HEK293 (cell line): ENCODE results near the gene CDC42BPA.

ENCODE experiments used
- CTCF ChIA-PET: fragments of 350-600 bp; formaldehyde crosslinking; extraction: SDS; loops from one replicate; lab custom pipeline; 2021; ENCODE audit warnings: antibody characterized with exemption; lab: Yijun Ruan, JAX
- POLR2A ChIA-PET: fragments of 300-600 bp; formaldehyde crosslinking; extraction: SDS; loops from one replicate; lab custom pipeline; 2020; ENCODE audit warnings: antibody characterized with exemption, inconsistent platforms; lab: Yijun Ruan, JAX
- H3K27ac ChIP-seq: fragments of 200-500 bp; sonication (Bioruptor generic); 2 replicates; pipeline ENCODE4 v1.5.1; 2014; ENCODE audit warnings: low read depth, low read length, control low read depth, inconsistent platforms; ENCODE audit errors: extremely low read depth
- H3K36me3 ChIP-seq, 2 experiments: fragments of 200-500 bp in 1 of 2; sonication (Bioruptor generic) in 1 of 2; 1 replicate in 1 of 2; 2 replicates in 1 of 2; pipeline ENCODE4 v1.5.1; 2014 to 2017; ENCODE audit warnings: inconsistent platforms in 2 of 2, low read length in 2 of 2; ENCODE audit not compliant: control insufficient read depth in 2 of 2, insufficient read depth in 1 of 2
- H3K4me1 ChIP-seq: fragments of 200-500 bp; sonication (Bioruptor generic); 2 replicates; pipeline ENCODE4 v1.5.1; 2014; ENCODE audit warnings: mild to moderate bottlenecking, low read length, inconsistent platforms; ENCODE audit not compliant: control insufficient read depth, insufficient read depth
- H3K4me3 ChIP-seq: 2 replicates; pipeline ENCODE4 v1.5.1; 2011; ENCODE audit warnings: low read depth, mild to moderate bottlenecking, control low read depth, low read length, moderate library complexity
- H3K9me3 ChIP-seq: fragments of 200-500 bp; sonication (Bioruptor generic); 2 replicates; pipeline ENCODE4 v1.5.1; 2014; ENCODE audit warnings: low read depth, low read length, inconsistent platforms; ENCODE audit not compliant: control insufficient read depth, insufficient read depth
- FEZF1 ChIP-seq: fragments of 450-650 bp; formaldehyde crosslinking; IDR thresholded peaks from 2 replicates; pipeline ENCODE4 v1.5.1; 2016; ENCODE audit warnings: missing biosample characterization, missing genetic modification characterization
- GLIS2 ChIP-seq: fragments of 450-650 bp; formaldehyde crosslinking; IDR thresholded peaks from 2 replicates; pipeline ENCODE4 v1.5.1; 2016; ENCODE audit warnings: missing biosample characterization, missing genetic modification characterization
- KLF1 ChIP-seq: fragments of 450-650 bp; formaldehyde crosslinking; IDR thresholded peaks from 2 replicates; pipeline ENCODE4 v1.5.1; 2016; ENCODE audit warnings: missing biosample characterization, missing genetic modification characterization
- PRDM1 ChIP-seq: fragments of 450-650 bp; formaldehyde crosslinking; IDR thresholded peaks from 2 replicates; pipeline ENCODE4; 2016; ENCODE audit warnings: missing biosample characterization, missing genetic modification characterization
- SCRT1 ChIP-seq: fragments of 450-650 bp; formaldehyde crosslinking; IDR thresholded peaks from 2 replicates; pipeline ENCODE4 v1.5.1; 2016; ENCODE audit warnings: missing biosample characterization, missing genetic modification characterization, borderline replicate concordance
- SCRT2 ChIP-seq: fragments of 450-650 bp; formaldehyde crosslinking; IDR thresholded peaks from 2 replicates; pipeline ENCODE4 v1.5.1; 2016; ENCODE audit warnings: missing biosample characterization, missing genetic modification characterization
- TRIM28 ChIP-seq: IDR thresholded peaks from 2 replicates; pipeline ENCODE4 v1.6.1; 2011; ENCODE audit warnings: low read length, control low read depth, borderline replicate concordance
- ZEB2 ChIP-seq: fragments of 450-650 bp; formaldehyde crosslinking; IDR thresholded peaks from 2 replicates; pipeline ENCODE4 v1.5.1; 2016; ENCODE audit warnings: missing biosample characterization, missing genetic modification characterization
- ZNF121 ChIP-seq: fragments of 450-650 bp; formaldehyde crosslinking; IDR thresholded peaks from 2 replicates; pipeline ENCODE4 v1.5.1; 2016; ENCODE audit warnings: missing biosample characterization, missing genetic modification characterization
- ZNF157 ChIP-seq: fragments of 450-650 bp; formaldehyde crosslinking; IDR thresholded peaks from 2 replicates; pipeline ENCODE4 v1.5.1; 2016; ENCODE audit warnings: missing biosample characterization, missing genetic modification characterization
- ZNF350 ChIP-seq: fragments of 450-650 bp; formaldehyde crosslinking; IDR thresholded peaks from 2 replicates; pipeline ENCODE4 v1.5.0; 2017; ENCODE audit warnings: missing biosample characterization, mild to moderate bottlenecking, missing genetic modification characterization
- ZNF37A ChIP-seq: fragments of 450-650 bp; IDR thresholded peaks from 2 replicates; pipeline ENCODE4 v1.5.1; 2018; ENCODE audit warnings: missing biosample characterization, missing genetic modification characterization
- ZNF426 ChIP-seq: fragments of 450-650 bp; formaldehyde crosslinking; IDR thresholded peaks from 2 replicates; pipeline ENCODE4 v1.5.1; 2017; ENCODE audit warnings: missing biosample characterization, missing genetic modification characterization, mild to moderate bottlenecking, inconsistent platforms, moderate library complexity
- ZNF433 ChIP-seq: fragments of 450-650 bp; formaldehyde crosslinking; IDR thresholded peaks from 2 replicates; pipeline ENCODE4 v1.5.1; 2016; ENCODE audit warnings: missing biosample characterization, missing genetic modification characterization, low read depth
- ZNF529 ChIP-seq: fragments of 450-650 bp; formaldehyde crosslinking; IDR thresholded peaks from 2 replicates; pipeline ENCODE4 v1.5.1; 2017; ENCODE audit warnings: missing genetic modification characterization, missing biosample characterization; ENCODE audit not compliant: insufficient replicate concordance
- ZNF600 ChIP-seq: fragments of 450-650 bp; formaldehyde crosslinking; IDR thresholded peaks from 2 replicates; pipeline ENCODE4 v1.5.1; 2016; ENCODE audit warnings: missing biosample characterization, missing genetic modification characterization
- ZNF621 ChIP-seq: fragments of 450-650 bp; formaldehyde crosslinking; IDR thresholded peaks from 2 replicates; pipeline ENCODE4 v1.5.1; 2017; ENCODE audit warnings: missing biosample characterization, missing genetic modification characterization
- ZNF624 ChIP-seq: fragments of 450-650 bp; formaldehyde crosslinking; IDR thresholded peaks from 2 replicates; pipeline ENCODE4 v1.5.1; 2017; ENCODE audit warnings: missing biosample characterization, missing genetic modification characterization
- ZNF664 ChIP-seq: fragments of 450-650 bp; formaldehyde crosslinking; IDR thresholded peaks from 2 replicates; pipeline ENCODE4 v1.5.1; 2016; ENCODE audit warnings: missing biosample characterization, missing genetic modification characterization
- TF ChIP-seq, protein P1 (sequence below): fragments of 450-650 bp; formaldehyde crosslinking; IDR thresholded peaks from 2 replicates; pipeline ENCODE4 v1.5.1; 2016; ENCODE audit warnings: missing biosample characterization, missing genetic modification characterization

CDC42BPA gene

GRCh38 chr1:227225715-227226346 lies 92.5 kb downstream of the CDC42BPA start:
- ChIA-PET POLR2A (no interaction called here), CTCF (interaction anchor here (1.0 to 1.6 kb wide), 2 partner anchors 9 to 211 kb away, joined by 4 to 5 read pairs; no protein-coding TSS in a partner anchor)
- Histone ChIP-seq H3K4me3 (no peak overlapping the region), H3K4me1 (0 out of 2 replicates have a peak, but pooled peaks cover 3% of the 10 kb centered on the region), H3K9me3 (no peaks in the 10 kb centered on the region), H3K27ac (no peak overlapping the region), H3K36me3 (no peaks in the 10 kb centered on the region)
- TF ChIP-seq TRIM28 (no peak), PRDM1 (tag by site-specific recombination) (0 out of 2 replicates have a peak, but pooled peaks have one; percentile 26), KLF1 (0 out of 2 replicates have a peak, but pooled peaks have one; percentile 44)

DNA sequence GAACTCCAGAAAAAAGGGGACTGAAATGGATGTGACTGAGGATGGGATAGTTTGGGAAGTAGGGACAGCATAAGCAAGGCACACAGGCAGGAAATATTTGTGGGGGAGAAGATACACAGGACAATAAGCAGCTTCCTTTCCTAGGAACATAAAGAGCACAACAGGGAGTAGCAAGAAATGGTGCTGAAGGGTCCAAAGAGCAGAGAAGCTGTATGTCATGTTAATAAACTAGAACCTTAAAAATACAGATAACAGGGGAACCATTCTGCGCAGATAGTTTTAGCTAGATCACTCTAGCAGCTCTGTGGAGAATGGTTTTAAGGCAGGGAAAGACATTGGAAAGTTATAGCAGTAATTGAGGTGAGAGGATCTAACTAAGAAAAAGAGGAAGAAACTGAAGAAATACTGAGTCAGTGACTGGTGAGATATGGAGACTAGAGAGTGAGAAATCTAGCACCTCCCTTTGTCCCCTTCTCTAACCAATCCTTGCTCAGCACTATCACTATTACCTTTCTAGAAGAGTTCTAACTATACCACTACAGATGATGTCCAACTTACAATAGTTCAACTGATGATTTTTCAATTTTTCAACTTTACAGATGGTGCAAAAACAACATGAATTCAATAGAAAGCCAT lies 95.0 kb downstream of the CDC42BPA start:
- H3K4me3 ChIP-seq = no peak overlapping the region
- CTCF ChIA-PET = interaction anchor here (1.4 kb wide), 1 partner anchor 11 kb away, joined by 4 read pairs; no protein-coding TSS in a partner anchor
- TF ChIP-seq FEZF1 (no peak), GLIS2 (tag by site-specific recombination) (no peak), ZNF621 (tag by site-specific recombination) (no peak), ZNF529 (no peak), ZNF350 (tag by site-specific recombination) (no peak), ZNF433 (tag by site-specific recombination) (no peak), ZNF37A (tag by site-specific recombination) (no peak), ZNF624 (tag by site-specific recombination) (no peak), ZNF157 (tag by site-specific recombination) (no peak), ZEB2 (tag by site-specific recombination) (no peak), ZNF600 (tag by site-specific recombination) (no peak), ZNF121 (tag by site-specific recombination) (no peak), ZNF426 (tag by site-specific recombination) (no peak)
- TF ChIP-seq, protein P1, sequence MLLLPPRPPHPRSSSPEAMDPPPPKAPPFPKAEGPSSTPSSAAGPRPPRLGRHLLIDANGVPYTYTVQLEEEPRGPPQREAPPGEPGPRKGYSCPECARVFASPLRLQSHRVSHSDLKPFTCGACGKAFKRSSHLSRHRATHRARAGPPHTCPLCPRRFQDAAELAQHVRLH (tag by site-specific recombination) = no peak
- TF ChIP-seq, all 188 proteins: peak for 0
- H3K36me3 ChIP-seq = no peaks in the 10 kb centered on the region
- 0 out of 2 replicates have a peak, but pooled peaks cover 3% of the 10 kb centered on the region for H3K4me1 ChIP-seq
- H3K27ac ChIP-seq = no peak overlapping the region
- H3K9me3 ChIP-seq = no peaks in the 10 kb centered on the region
- POLR2A ChIA-PET = no interaction called here

- Histone ChIP-seq H3K4me1 (no peaks in the 10 kb centered on the region), H3K4me3 (no peak overlapping the region), H3K36me3 (no peaks in the 10 kb centered on the region), H3K9me3 (no peaks in the 10 kb centered on the region), H3K27ac (no peak overlapping the region)
- ChIA-PET POLR2A (no interaction called here), CTCF (interaction anchor here (1.3 to 1.6 kb wide), 2 partner anchors 9 to 15 kb away, joined by 4 read pairs; no protein-coding TSS in a partner anchor)
- no peak for TF ChIP-seq ZNF664
- TF ChIP-seq SCRT1 (tag by site-specific recombination) = peak; percentile 92
- peak; percentile 94 for TF ChIP-seq SCRT2 (tag by site-specific recombination)
Measured at GRCh38 chr1:227219715-227220292, 98.5 kb downstream of the CDC42BPA start.
